NCI-H1105 treated with DMSO at 0.1 percent for 48 hours (cell line): ENCODE results near the gene CCDC92B.

Source experiments
- DNase-seq: peaks from one replicate; lab custom pipeline; 2025; lab: John Stamatoyannopoulos, UW

Gene CCDC92B

GRCh38 chr17:2721603-2722002, 27.8 kb downstream of the CCDC92B start:
- DNase-seq = no peak

GRCh38 chr17:2719861-2720260, 29.6 kb downstream of the CCDC92B start:
- no peak for DNase-seq

- no peak for DNase-seq
These were observed 31.1 kb downstream of the CCDC92B start for GRCh38 chr17:2718150-2718938.

GRCh38 chr17:2716649-2717048, 32.8 kb downstream of the CCDC92B start:
- DNase-seq = no peak

- no peak for DNase-seq
These were observed 35.6 kb downstream of the CCDC92B start for GRCh38 chr17:2713881-2714280.

GRCh38 chr17:2712300-2713043, 37.0 kb downstream of the CCDC92B start:
- DNase-seq = no peak

GRCh38 chr17:2711608-2712299, 37.7 kb downstream of the CCDC92B start, which contains the start of gene CLUH:
TSS of gene CLUH (minus strand) at chr17:2711764. CDS start at chr17:2711661, 103 bp downstream.
- peak; percentile 75 for DNase-seq

GRCh38 chr17:2710803-2711607, 38.4 kb downstream of the CCDC92B start:
- no peak for DNase-seq

GRCh38 chr17:2710071-2710802, 39.2 kb downstream of the CCDC92B start:
- no peak for DNase-seq

- no peak for DNase-seq
These were observed 40.2 kb downstream of the CCDC92B start for GRCh38 chr17:2709183-2709661.

- no peak for DNase-seq
These were observed 40.8 kb downstream of the CCDC92B start for GRCh38 chr17:2708585-2709182.

GRCh38 chr17:2707721-2708584, 41.5 kb downstream of the CCDC92B start:
- DNase-seq = no peak

GRCh38 chr17:2706911-2707510, 42.4 kb downstream of the CCDC92B start:
- DNase-seq = no peak

GRCh38 chr17:2705888-2706795, 43.3 kb downstream of the CCDC92B start:
- no peak for DNase-seq

GRCh38 chr17:2705263-2705662, 44.2 kb downstream of the CCDC92B start:
- DNase-seq = no peak

GRCh38 chr17:2704890-2705248, 44.6 kb downstream of the CCDC92B start:
- DNase-seq = no peak

- no peak for DNase-seq
These were observed 45.2 kb downstream of the CCDC92B start for GRCh38 chr17:2704031-2704889.
